HEK293 (cell line): ENCODE data around the gene XRCC6.

Source experiments
- CTCF ChIA-PET: fragments of 350-600 bp; formaldehyde crosslinking; extraction: SDS; loops from one replicate; lab custom pipeline; 2021; ENCODE audit warnings: antibody characterized with exemption; lab: Yijun Ruan, JAX
- POLR2A ChIA-PET: fragments of 300-600 bp; formaldehyde crosslinking; extraction: SDS; loops from one replicate; lab custom pipeline; 2020; ENCODE audit warnings: antibody characterized with exemption, inconsistent platforms; lab: Yijun Ruan, JAX
- H3K27ac ChIP-seq: fragments of 200-500 bp; sonication (Bioruptor generic); 2 replicates; pipeline ENCODE4 v1.5.1; 2014; ENCODE audit warnings: low read depth, low read length, control low read depth, inconsistent platforms; ENCODE audit errors: extremely low read depth
- H3K36me3 ChIP-seq, 2 experiments: fragments of 200-500 bp in 1 of 2; sonication (Bioruptor generic) in 1 of 2; 1 replicate in 1 of 2; 2 replicates in 1 of 2; pipeline ENCODE4 v1.5.1; 2014 to 2017; ENCODE audit warnings: inconsistent platforms in 2 of 2, low read length in 2 of 2; ENCODE audit not compliant: control insufficient read depth in 2 of 2, insufficient read depth in 1 of 2
- H3K4me1 ChIP-seq: fragments of 200-500 bp; sonication (Bioruptor generic); 2 replicates; pipeline ENCODE4 v1.5.1; 2014; ENCODE audit warnings: mild to moderate bottlenecking, low read length, inconsistent platforms; ENCODE audit not compliant: control insufficient read depth, insufficient read depth
- H3K4me3 ChIP-seq: 2 replicates; pipeline ENCODE4 v1.5.1; 2011; ENCODE audit warnings: low read depth, mild to moderate bottlenecking, control low read depth, low read length, moderate library complexity
- H3K9me3 ChIP-seq: fragments of 200-500 bp; sonication (Bioruptor generic); 2 replicates; pipeline ENCODE4 v1.5.1; 2014; ENCODE audit warnings: low read depth, low read length, inconsistent platforms; ENCODE audit not compliant: control insufficient read depth, insufficient read depth
- GLIS2 ChIP-seq: fragments of 450-650 bp; formaldehyde crosslinking; IDR thresholded peaks from 2 replicates; pipeline ENCODE4 v1.5.1; 2016; ENCODE audit warnings: missing biosample characterization, missing genetic modification characterization
- HOXC10 ChIP-seq: sonication (generic); formaldehyde crosslinking; IDR thresholded peaks from 2 replicates; pipeline ENCODE4 v1.8.1; 2023; ENCODE audit warnings: mild to moderate bottlenecking, missing genetic modification reagents
- KLF8 ChIP-seq: fragments of 450-650 bp; formaldehyde crosslinking; IDR thresholded peaks from 2 replicates; pipeline ENCODE4 v1.5.1; 2016; ENCODE audit warnings: missing biosample characterization, missing genetic modification characterization
- RBAK ChIP-seq: fragments of 450-650 bp; formaldehyde crosslinking; IDR thresholded peaks from 2 replicates; pipeline ENCODE4 v1.5.1; 2016; ENCODE audit warnings: missing biosample characterization, missing genetic modification characterization
- ZBTB7A ChIP-seq: fragments of 450-650 bp; formaldehyde crosslinking; IDR thresholded peaks from 2 replicates; pipeline ENCODE4 v1.5.1; 2016; ENCODE audit warnings: low read depth, missing biosample characterization, missing genetic modification characterization
- ZBTB8A ChIP-seq: fragments of 450-650 bp; formaldehyde crosslinking; IDR thresholded peaks from 2 replicates; pipeline ENCODE4 v1.5.1; 2016; ENCODE audit warnings: missing biosample characterization, missing genetic modification characterization
- ZFP37 ChIP-seq: fragments of 450-650 bp; formaldehyde crosslinking; IDR thresholded peaks from 2 replicates; pipeline ENCODE4 v1.5.1; 2016; ENCODE audit warnings: missing biosample characterization, missing genetic modification characterization
- ZNF416 ChIP-seq: fragments of 450-650 bp; formaldehyde crosslinking; IDR thresholded peaks from 2 replicates; pipeline ENCODE4 v1.5.1; 2016; ENCODE audit warnings: missing biosample characterization, missing genetic modification characterization
- ZNF558 ChIP-seq: fragments of 450-650 bp; formaldehyde crosslinking; IDR thresholded peaks from 2 replicates; pipeline ENCODE4 v1.5.1; 2016; ENCODE audit warnings: missing biosample characterization, missing genetic modification characterization
- ZNF843 ChIP-seq: fragments of 450-650 bp; formaldehyde crosslinking; IDR thresholded peaks from 2 replicates; pipeline ENCODE4 v1.5.1; 2016; ENCODE audit warnings: missing biosample characterization, missing genetic modification characterization
- ZSCAN4 ChIP-seq: fragments of 450-650 bp; formaldehyde crosslinking; IDR thresholded peaks from 2 replicates; pipeline ENCODE4 v1.5.1; 2017; ENCODE audit warnings: missing biosample characterization, missing genetic modification characterization
- TF ChIP-seq, protein P1 (sequence below): fragments of 450-650 bp; formaldehyde crosslinking; IDR thresholded peaks from 2 replicates; pipeline ENCODE4 v1.5.1; 2016; ENCODE audit warnings: missing biosample characterization, missing genetic modification characterization

Gene XRCC6

GRCh38 chr22:41697126-41697775 is 76.2 kb downstream of the XRCC6 start (continued):
- TF ChIP-seq, protein P1, sequence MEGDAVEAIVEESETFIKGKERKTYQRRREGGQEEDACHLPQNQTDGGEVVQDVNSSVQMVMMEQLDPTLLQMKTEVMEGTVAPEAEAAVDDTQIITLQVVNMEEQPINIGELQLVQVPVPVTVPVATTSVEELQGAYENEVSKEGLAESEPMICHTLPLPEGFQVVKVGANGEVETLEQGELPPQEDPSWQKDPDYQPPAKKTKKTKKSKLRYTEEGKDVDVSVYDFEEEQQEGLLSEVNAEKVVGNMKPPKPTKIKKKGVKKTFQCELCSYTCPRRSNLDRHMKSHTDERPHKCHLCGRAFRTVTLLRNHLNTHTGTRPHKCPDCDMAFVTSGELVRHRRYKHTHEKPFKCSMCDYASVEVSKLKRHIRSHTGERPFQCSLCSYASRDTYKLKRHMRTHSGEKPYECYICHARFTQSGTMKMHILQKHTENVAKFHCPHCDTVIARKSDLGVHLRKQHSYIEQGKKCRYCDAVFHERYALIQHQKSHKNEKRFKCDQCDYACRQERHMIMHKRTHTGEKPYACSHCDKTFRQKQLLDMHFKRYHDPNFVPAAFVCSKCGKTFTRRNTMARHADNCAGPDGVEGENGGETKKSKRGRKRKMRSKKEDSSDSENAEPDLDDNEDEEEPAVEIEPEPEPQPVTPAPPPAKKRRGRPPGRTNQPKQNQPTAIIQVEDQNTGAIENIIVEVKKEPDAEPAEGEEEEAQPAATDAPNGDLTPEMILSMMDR (tag by site-specific recombination): peak; percentile 94
- TF ChIP-seq RBAK (tag by site-specific recombination) (no peak), HOXC10 (CRISPR knock-in tag) (0 out of 2 replicates have a peak, but pooled peaks have one; percentile 53)

GRCh38 chr22:41699264-41700107 is 78.4 kb downstream of the XRCC6 start, which contains the start of gene MEI1:
Gene MEI1, plus strand, starts transcription at chr22:41699503. Its CDS starts 36 bp downstream, at chr22:41699539.
- no peak for TF ChIP-seq ZNF416 (tag by site-specific recombination)
- peaks cover 0 to 12% of the 10 kb centered on the region in 2 experiments; a peak in 1 of 3 replicates for H3K36me3 ChIP-seq
- H3K4me3 ChIP-seq: no peak within 1 kb of the TSS
- ChIA-PET CTCF (interaction anchor here (0.6 to 5.4 kb wide), 11 partner anchors 9 to 241 kb away, joined by 3 to 72 read pairs (median 39); partner anchors contain the start of genes CCDC134 and SNU13), POLR2A (interaction anchor here (1.5 kb wide), 1 partner anchor 133 kb away, joined by 5 read pairs; the partner anchor contains the start of gene SREBF2)
- H3K27ac ChIP-seq: no peak within 1 kb of the TSS
- no peaks in the 10 kb centered on the region for H3K9me3 ChIP-seq
- no peaks in the 10 kb centered on the region for H3K4me1 ChIP-seq

- no peaks in the 10 kb centered on the region for H3K9me3 ChIP-seq
- ChIA-PET CTCF (interaction anchor here (0.6 to 5.4 kb wide), 3 partner anchors 47 to 240 kb away, joined by 3 to 53 read pairs (median 5); no protein-coding TSS in a partner anchor), POLR2A (no interaction called here)
- no peak overlapping the region for H3K4me3 ChIP-seq
- no peak for TF ChIP-seq GLIS2 (tag by site-specific recombination)
- TF ChIP-seq ZNF843 (tag by site-specific recombination): no peak
- TF ChIP-seq ZSCAN4 (tag by site-specific recombination): no peak
- no peak for TF ChIP-seq ZFP37 (tag by site-specific recombination)
- H3K36me3 ChIP-seq: peaks cover 0 to 6% of the 10 kb centered on the region in 2 experiments; a peak in 1 of 3 replicates
- no peak overlapping the region for H3K27ac ChIP-seq
- no peaks in the 10 kb centered on the region for H3K4me1 ChIP-seq
Observed at GRCh38 chr22:41700108-41700364, 78.9 kb downstream of the XRCC6 start.

DNA sequence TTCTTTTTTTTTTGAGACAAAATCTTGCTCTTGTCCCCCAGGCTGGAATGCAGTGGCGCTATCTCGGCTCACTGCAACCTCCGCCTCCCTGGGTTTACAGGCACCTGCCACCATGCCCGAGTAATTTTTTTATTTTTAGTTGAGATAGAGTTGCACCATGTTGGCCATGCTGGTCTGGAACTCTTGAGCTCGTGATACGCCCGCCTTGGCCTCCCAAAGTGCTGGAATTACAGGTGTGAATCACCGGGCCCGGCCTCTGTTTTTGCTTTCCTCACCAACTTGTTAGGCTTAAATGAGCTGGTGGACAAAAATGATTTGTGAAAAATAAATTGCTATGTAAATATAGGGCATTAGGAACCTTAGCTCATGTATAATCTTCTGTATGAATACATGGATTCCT is 81.7 kb downstream of the XRCC6 start:
- Histone ChIP-seq H3K4me3 (no peak overlapping the region), H3K4me1 (no peaks in the 10 kb centered on the region), H3K9me3 (no peaks in the 10 kb centered on the region), H3K36me3 (no peaks in the 10 kb centered on the region), H3K27ac (no peak overlapping the region)
- ChIA-PET CTCF (interaction anchor here (0.6 to 0.8 kb wide), 2 partner anchors 60 to 90 kb away, joined by 3 to 4 read pairs; no protein-coding TSS in a partner anchor), POLR2A (no interaction called here)
- no peak for TF ChIP-seq ZBTB7A (tag by site-specific recombination)
- TF ChIP-seq ZNF558 (tag by site-specific recombination): no peak
- TF ChIP-seq ZBTB8A (tag by site-specific recombination): no peak
- TF ChIP-seq KLF8 (tag by site-specific recombination): no peak
